Left lung (tissue), 10 donors: ENCODE data around the gene CDK18. TPM values are rescaled to one million over a fixed set of nuclear protein-coding genes. Genes with fewer than 3 reads are reported as not detected.

Experiments used
- ATAC-seq: fragments of 200-7000 bp; cut with Tn5 transposase; one replicate; pipeline ENCODE4 v1.9.1; 2020; ENCODE audit warnings: moderate library complexity
- DNase-seq, 4 donors: peaks; one replicate each; pipeline ENCODE4 v3.0.0-alpha.2; 2013 to 2020
- H3K27ac ChIP-seq, 2 donors: fragments of 200-600 bp; sonication (generic) in 1 of 2; one replicate each; pipeline versions ENCODE4 v1.5.0 to v1.8.0; 2020 to 2021
- H3K27me3 ChIP-seq, 2 donors: fragments of 200-600 bp; sonication (generic) in 1 of 2; one replicate each; pipeline versions ENCODE4 v1.5.0 to v1.8.0; 2020 to 2021
- H3K36me3 ChIP-seq, 2 donors: fragments of 200-600 bp; sonication (generic) in 1 of 2; one replicate each; pipeline versions ENCODE4 v1.5.0 to v1.8.0; 2020 to 2021
- H3K4me1 ChIP-seq, 2 donors: fragments of 200-600 bp; one replicate each; pipeline ENCODE4 v1.8.0; 2021
- H3K4me3 ChIP-seq, 2 donors: fragments of 200-600 bp; sonication (generic) in 1 of 2; one replicate each; pipeline versions ENCODE4 v1.5.0 to v1.8.0; 2020 to 2021; ENCODE audit warnings: mild to moderate bottlenecking in 1 of 2
- H3K9me3 ChIP-seq, 2 donors: fragments of 200-600 bp; sonication (generic) in 1 of 2; one replicate each; pipeline versions ENCODE4 v1.5.0 to v1.8.0; 2020 to 2021
- intact Hi-C, 2 donors: fragments of 100-400 bp; cut with DNase I; formaldehyde crosslinking; loops; one replicate each; pipeline versions ENCODE4 v1.11.2 to v1.14.2; 2022
- polyA plus RNA-seq, 6 donors: library from polyadenylated mRNA; unstranded; fragments of 120-200 nt; gene quantifications; one replicate each; pipeline ENCODE4 v1.2.1, GENCODE V29; 2013; ENCODE audit not compliant: insufficient read length in 6 of 6
- total RNA-seq, 2 donors: library from RNA; stranded (reverse); fragmentation: NEBNext Ultra II Directional; extraction: Animal tissue kit (Norgen Biotek cat#: 25700); gene quantifications; one replicate each; pipeline ENCODE4 v1.2.1, GENCODE V29; 2021
- TF ChIP-seq, protein P1 (sequence below), 2 donors: fragments of 200-600 bp; sonication (generic) in 1 of 2; IDR thresholded peaks; one replicate each; pipeline versions ENCODE4 v1.5.0 to v1.8.0; 2021; ENCODE audit warnings: antibody characterized with exemption in 2 of 2
- donor health status: DM: no; HTN: yes; CAD: no.
- donor health status: DM: no; HTN: no; CAD: no.

CDK18 gene
- total and polyA plus RNA-seq, 8 donors = 18.5 to 30.1 (median 23.4) TPM

DNA sequence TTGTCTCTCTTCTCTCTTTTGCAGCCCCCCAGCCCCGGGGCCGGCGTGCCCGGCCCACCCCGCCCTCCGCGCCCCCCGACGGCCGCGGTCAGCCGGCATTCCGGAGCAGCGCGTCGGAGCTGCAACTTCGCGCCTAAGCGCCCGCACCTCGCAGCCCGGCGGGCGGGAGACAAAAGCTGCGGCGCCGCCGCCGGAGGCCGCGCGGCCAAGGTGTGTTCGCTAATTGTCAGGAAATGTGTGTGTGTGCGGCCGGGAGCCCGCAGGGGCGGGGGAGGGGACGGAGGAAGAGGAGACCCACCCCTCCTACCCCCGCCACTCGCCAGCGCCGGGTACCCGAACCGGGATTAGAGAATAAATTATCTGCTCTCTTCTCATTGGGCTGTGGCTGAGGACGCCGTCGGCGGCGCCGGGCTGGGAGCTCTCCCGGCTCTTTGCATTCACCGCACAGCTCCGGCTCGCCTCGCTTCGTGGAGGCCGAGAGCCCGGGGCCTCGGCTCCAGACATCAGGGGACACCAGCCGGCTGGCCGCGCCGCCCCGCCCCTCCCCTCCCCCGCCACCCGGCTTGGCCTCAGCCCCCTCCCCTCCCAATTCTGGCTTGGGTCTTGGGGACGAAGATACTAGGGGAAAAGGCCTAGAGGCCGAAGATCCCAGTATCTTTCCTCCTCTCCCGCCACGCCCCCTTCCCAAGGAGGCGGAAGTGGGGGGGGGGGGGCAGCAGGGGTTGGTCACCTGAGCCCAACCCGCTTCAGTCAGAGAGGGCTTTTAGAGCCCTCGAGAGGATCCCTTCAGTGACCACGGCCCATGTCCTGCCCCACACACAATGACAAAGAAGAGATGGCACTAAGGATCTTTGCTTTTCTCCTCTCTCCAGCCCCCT is 47.4 kb upstream of the CDK18 start:
- H3K4me3 ChIP-seq = peak overlapping the region in 1 of 2 donors; percentile 14
- H3K4me1 ChIP-seq = peaks cover 13 to 21% of the 10 kb centered on the region in 2 donors
- no peaks in the 10 kb centered on the region for H3K9me3 ChIP-seq
- peaks cover 50 to 90% of the 10 kb centered on the region in 2 donors for H3K27me3 ChIP-seq
- no peak overlapping the region for H3K27ac ChIP-seq
- H3K36me3 ChIP-seq = no peaks in the 10 kb centered on the region
- peak in 1 of 4 donors; percentile 79 for DNase-seq
- TF ChIP-seq, protein P1, sequence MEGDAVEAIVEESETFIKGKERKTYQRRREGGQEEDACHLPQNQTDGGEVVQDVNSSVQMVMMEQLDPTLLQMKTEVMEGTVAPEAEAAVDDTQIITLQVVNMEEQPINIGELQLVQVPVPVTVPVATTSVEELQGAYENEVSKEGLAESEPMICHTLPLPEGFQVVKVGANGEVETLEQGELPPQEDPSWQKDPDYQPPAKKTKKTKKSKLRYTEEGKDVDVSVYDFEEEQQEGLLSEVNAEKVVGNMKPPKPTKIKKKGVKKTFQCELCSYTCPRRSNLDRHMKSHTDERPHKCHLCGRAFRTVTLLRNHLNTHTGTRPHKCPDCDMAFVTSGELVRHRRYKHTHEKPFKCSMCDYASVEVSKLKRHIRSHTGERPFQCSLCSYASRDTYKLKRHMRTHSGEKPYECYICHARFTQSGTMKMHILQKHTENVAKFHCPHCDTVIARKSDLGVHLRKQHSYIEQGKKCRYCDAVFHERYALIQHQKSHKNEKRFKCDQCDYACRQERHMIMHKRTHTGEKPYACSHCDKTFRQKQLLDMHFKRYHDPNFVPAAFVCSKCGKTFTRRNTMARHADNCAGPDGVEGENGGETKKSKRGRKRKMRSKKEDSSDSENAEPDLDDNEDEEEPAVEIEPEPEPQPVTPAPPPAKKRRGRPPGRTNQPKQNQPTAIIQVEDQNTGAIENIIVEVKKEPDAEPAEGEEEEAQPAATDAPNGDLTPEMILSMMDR (IDR thresholded peaks at IDR 0.05) = no peak
- intact Hi-C loops = no loop called here
- ATAC-seq = peak; percentile 42

DNA sequence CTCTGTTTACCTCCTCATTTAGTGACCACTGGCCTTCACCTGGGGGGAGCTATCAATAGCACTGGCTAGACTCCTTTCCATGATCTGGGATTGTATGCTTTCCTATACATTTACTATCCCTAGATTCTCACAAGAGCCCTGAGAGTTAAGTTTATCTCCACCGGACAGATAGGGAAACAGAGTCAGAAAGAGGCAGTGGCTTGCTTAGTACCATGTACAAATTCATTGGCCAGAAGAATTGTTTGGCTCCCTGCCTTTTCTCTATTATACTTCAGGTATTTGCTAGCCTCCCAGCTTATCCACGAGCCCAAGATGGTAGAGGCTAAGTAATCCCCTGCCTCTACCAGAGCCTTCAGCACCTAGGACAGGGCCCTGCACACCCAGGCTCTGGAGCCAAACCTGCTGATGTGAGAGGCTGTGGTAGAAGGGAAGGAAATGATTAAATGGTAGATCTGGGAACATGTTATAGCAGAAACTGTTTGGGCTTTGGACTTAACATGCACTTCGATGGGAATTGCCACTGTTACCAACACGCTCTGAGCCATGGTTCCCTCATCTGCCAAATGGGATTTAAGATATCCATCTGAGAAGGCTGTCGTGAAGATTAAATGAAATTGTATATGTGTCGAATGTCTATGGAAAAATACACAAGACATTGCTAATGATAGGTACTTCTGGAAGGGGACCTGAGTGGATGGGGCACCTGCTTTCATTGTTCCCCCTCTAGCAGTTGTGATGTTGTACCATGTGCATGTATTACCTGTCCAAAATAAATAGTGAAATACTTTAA is 45.5 kb upstream of the CDK18 start:
- Histone ChIP-seq H3K36me3 (no peaks in the 10 kb centered on the region), H3K9me3 (no peaks in the 10 kb centered on the region), H3K27ac (no peak overlapping the region), H3K4me1 (peaks cover 13 to 21% of the 10 kb centered on the region in 2 donors), H3K4me3 (no peak overlapping the region), H3K27me3 (peaks cover 46 to 80% of the 10 kb centered on the region in 2 donors)
- intact Hi-C loops = no loop called here
- ATAC-seq = peak; percentile 89
- peak in 2 of 4 donors; percentile 54 to 77 for DNase-seq
- TF ChIP-seq, protein P1 (IDR thresholded peaks at IDR 0.05) = no peak

DNA sequence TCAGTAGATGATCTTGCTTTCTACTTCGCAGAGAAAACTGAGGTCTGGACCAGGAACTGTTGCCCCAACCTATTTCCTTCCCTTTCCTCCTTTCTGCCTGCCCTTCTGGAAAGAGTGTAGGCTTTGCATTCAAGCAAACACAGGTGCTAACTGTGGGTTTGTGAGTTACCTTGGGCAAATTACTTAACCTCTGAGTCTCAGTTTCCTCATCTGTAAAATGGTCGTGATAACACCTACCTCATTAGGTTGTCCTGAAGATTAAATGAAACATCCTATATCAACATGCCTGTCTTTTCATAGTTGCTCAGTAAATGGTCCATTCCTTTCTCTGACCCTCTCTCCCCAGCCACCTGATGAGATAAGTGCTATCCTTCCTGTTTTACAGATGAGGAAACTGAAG is 39.1 kb upstream of the CDK18 start:
- DNase-seq (no peak), ATAC-seq (no peak)
- Histone ChIP-seq H3K27ac (no peak overlapping the region), H3K9me3 (no peaks in the 10 kb centered on the region), H3K4me1 (no peaks in the 10 kb centered on the region), H3K4me3 (no peak overlapping the region), H3K27me3 (peaks cover 0 to 55% of the 10 kb centered on the region in 2 donors), H3K36me3 (no peaks in the 10 kb centered on the region)
- intact Hi-C loops = no loop called here
- TF ChIP-seq, protein P1 (IDR thresholded peaks at IDR 0.05) = no peak

DNA sequence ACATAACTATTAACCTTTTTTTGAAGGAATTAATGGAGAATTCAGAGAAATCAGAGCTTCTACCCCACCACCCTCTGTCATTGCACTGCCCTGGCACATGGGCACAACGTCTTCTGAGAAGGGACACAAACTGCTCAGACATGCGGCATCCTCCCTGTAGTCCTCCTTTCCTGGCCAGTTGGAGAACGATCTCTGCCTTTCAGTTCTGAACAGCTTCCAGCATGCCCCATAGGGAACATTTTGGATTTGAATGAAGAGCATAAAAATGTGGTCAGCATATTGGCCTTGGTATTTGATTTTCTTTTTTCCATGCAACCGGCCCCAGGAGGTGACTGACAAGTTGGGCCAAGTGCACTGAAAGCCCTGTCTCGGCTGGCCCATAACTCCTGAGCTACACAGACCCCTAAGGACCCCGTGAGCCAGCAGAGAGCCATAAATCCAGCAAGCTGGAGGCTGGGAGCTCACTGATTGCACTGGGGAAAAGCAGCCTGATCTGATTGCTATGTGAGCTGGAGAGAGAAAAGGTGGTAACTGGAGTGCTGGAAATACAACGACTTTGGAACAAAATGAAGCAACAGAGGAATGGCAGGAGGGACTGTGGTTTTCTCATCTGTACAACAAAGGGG is 37.8 kb upstream of the CDK18 start:
- TF ChIP-seq, protein P1 (IDR thresholded peaks at IDR 0.05) = no peak
- Histone ChIP-seq H3K27me3 (peaks cover 0 to 48% of the 10 kb centered on the region in 2 donors), H3K9me3 (no peaks in the 10 kb centered on the region), H3K36me3 (no peaks in the 10 kb centered on the region), H3K4me1 (no peaks in the 10 kb centered on the region), H3K27ac (no peak overlapping the region), H3K4me3 (no peak overlapping the region)
- ATAC-seq (no peak), DNase-seq (no peak)
- intact Hi-C loops = no loop called here
